Activated CD8-positive, alpha-beta T cell treated with anti-CD3 and anti-CD28 coated beads for 36 hours (primary cell): Measurements from ENCODE around the gene PIEZO2. TPM values are rescaled to one million over a fixed set of nuclear protein-coding genes. Genes with fewer than 3 reads are reported as not detected.

Source experiments
- ATAC-seq: fragments of 200-7000 bp; cut with Tn5 transposase; one replicate; pipeline ENCODE4 v1.10.0; 2021; ENCODE audit warnings: mild to moderate bottlenecking, moderate library complexity
- CTCF ChIA-PET: fragments of 350-600 bp; sonication (Branson Sonifier 250); formaldehyde crosslinking; loops from one replicate; lab custom pipeline; 2021; ENCODE audit warnings: antibody characterized with exemption; lab: Charles Lee
- POLR2A ChIA-PET: fragments of 350-600 bp; sonication (Branson Sonifier 250); formaldehyde crosslinking; loops from one replicate; lab custom pipeline; 2021; ENCODE audit warnings: antibody characterized with exemption; lab: Charles Lee
- DNase-seq: peaks from one replicate; pipeline ENCODE4 v3.0.0-alpha.2; 2020
- H3K27ac Mint-ChIP-seq: one replicate; pipeline ENCODE4 v1.8.0; 2021; ENCODE audit warnings: mild to moderate bottlenecking, mixed read lengths
- H3K27me3 Mint-ChIP-seq: one replicate; pipeline ENCODE4 v1.8.0; 2021; ENCODE audit warnings: mixed read lengths
- H3K36me3 Mint-ChIP-seq: one replicate; pipeline ENCODE4 v1.8.0; 2021; ENCODE audit warnings: low read depth, mixed read lengths
- H3K4me1 Mint-ChIP-seq: one replicate; pipeline ENCODE4 v1.8.0; 2021; ENCODE audit warnings: low read depth, mixed read lengths
- H3K4me3 Mint-ChIP-seq: one replicate; pipeline ENCODE4 v1.8.0; 2021; ENCODE audit warnings: mild to moderate bottlenecking, moderate library complexity, mixed read lengths
- H3K9me3 Mint-ChIP-seq: one replicate; pipeline ENCODE4 v1.8.0; 2021; ENCODE audit warnings: mixed read lengths
- intact Hi-C: fragments of 100-400 bp; cut with micrococcal nuclease; formaldehyde crosslinking; loops from one replicate; pipeline ENCODE4 v1.10.0; 2022
- total RNA-seq, 2 experiments: library from RNA; stranded (reverse); gene quantifications; one replicate each; pipeline ENCODE4 v1.2.3, GENCODE V29; 2021
- TF ChIP-seq, protein P1 (sequence below): fragments of 200-600 bp; IDR thresholded peaks from one replicate; pipeline ENCODE4 v1.8.0; 2022; ENCODE audit warnings: antibody characterized with exemption, mild to moderate bottlenecking

Gene PIEZO2
- total RNA-seq, 2 experiments from 2014 or later = not detected

DNA sequence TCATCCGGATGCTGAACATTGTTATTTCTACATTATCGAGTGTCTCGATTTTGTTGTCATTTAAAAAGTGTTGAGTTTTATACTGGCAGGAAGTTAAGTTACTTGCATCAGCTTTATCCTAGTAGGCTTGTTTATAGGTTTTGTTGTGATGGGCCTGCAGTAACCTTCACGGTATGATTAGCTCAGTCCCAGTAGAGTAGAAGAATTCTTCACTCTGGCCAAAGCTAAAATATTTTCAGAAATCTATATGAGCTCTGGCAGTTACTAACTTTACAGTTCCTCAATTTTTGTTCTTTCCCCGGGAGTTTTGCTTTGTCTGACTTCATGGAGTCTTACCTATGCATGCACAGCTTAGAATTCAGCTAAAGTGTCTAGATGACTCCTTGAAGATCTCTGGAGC, 328.7 kb downstream of the PIEZO2 start:
- Mint-ChIP-seq H3K36me3 (no peaks in the 10 kb centered on the region), H3K27me3 (peaks cover 9% of the 10 kb centered on the region), H3K9me3 (peaks cover 10% of the 10 kb centered on the region), H3K4me1 (peaks cover 3% of the 10 kb centered on the region), H3K27ac (no peak overlapping the region), H3K4me3 (no peak overlapping the region)
- DNase-seq (no peak), ATAC-seq (no peak)
- ChIA-PET POLR2A (no interaction called here), CTCF (interaction anchor here (0.7 kb wide), 1 partner anchor 33 kb away, joined by 3 read pairs; no protein-coding TSS in a partner anchor)
- TF ChIP-seq, protein P1, sequence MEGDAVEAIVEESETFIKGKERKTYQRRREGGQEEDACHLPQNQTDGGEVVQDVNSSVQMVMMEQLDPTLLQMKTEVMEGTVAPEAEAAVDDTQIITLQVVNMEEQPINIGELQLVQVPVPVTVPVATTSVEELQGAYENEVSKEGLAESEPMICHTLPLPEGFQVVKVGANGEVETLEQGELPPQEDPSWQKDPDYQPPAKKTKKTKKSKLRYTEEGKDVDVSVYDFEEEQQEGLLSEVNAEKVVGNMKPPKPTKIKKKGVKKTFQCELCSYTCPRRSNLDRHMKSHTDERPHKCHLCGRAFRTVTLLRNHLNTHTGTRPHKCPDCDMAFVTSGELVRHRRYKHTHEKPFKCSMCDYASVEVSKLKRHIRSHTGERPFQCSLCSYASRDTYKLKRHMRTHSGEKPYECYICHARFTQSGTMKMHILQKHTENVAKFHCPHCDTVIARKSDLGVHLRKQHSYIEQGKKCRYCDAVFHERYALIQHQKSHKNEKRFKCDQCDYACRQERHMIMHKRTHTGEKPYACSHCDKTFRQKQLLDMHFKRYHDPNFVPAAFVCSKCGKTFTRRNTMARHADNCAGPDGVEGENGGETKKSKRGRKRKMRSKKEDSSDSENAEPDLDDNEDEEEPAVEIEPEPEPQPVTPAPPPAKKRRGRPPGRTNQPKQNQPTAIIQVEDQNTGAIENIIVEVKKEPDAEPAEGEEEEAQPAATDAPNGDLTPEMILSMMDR = no peak
- intact Hi-C loops = no loop called here

DNA sequence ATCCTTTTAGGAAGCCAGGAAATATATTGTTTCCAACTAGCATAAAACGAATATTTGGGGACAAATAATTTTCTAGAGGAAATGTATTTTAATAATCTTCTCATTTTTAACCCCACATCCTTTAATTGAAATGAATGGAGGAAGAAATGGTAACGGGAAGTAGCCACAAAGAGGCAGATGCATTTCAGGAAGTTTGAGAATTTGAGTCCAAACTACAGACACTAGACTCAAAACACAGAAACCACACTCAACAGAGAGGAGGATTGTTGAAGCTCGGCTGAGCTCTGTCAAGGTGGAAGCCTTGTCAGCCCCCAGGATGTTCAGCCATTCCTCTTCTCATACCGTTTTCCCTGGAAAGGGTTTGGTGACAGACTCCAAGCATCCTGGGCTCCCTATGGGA, 335.0 kb downstream of the PIEZO2 start:
- TF ChIP-seq, protein P1 = no peak
- DNase-seq (no peak), ATAC-seq (no peak)
- ChIA-PET CTCF (no interaction called here), POLR2A (no interaction called here)
- Mint-ChIP-seq H3K4me3 (no peak overlapping the region), H3K4me1 (no peaks in the 10 kb centered on the region), H3K9me3 (no peaks in the 10 kb centered on the region), H3K36me3 (no peaks in the 10 kb centered on the region), H3K27ac (no peak overlapping the region), H3K27me3 (no peaks in the 10 kb centered on the region)
- intact Hi-C loops = no loop called here

DNA sequence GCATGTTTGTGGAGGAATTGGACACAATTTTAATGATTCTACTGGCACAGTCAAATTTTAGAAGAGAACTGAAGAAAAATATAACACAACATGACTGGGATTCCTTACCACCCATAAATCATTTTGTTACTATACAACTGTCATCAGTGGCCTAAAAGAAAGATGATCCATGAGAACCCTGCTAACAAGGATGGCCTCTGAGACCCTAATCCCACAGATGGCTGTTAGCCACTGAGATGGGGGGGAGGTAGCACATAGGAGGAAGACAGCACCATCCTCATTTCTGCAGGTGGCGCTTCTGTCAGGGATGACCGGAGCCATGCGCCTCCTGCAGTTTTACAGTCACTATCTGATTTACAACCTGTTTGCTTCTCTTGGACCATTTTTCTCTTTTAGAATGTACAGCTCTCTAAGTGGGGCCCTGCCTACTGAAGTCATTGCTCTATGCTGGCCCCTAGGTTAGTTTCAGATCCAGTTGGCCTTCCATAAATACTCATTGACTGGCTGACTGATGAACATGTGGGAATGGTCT, 343.7 kb downstream of the PIEZO2 start:
- ChIA-PET POLR2A (no interaction called here), CTCF (no interaction called here)
- Mint-ChIP-seq H3K4me1 (no peaks in the 10 kb centered on the region), H3K27me3 (no peaks in the 10 kb centered on the region), H3K36me3 (no peaks in the 10 kb centered on the region), H3K9me3 (no peaks in the 10 kb centered on the region), H3K27ac (no peak overlapping the region), H3K4me3 (no peak overlapping the region)
- intact Hi-C loops = no loop called here
- TF ChIP-seq, protein P1 = no peak
- DNase-seq (no peak), ATAC-seq (no peak)

DNA sequence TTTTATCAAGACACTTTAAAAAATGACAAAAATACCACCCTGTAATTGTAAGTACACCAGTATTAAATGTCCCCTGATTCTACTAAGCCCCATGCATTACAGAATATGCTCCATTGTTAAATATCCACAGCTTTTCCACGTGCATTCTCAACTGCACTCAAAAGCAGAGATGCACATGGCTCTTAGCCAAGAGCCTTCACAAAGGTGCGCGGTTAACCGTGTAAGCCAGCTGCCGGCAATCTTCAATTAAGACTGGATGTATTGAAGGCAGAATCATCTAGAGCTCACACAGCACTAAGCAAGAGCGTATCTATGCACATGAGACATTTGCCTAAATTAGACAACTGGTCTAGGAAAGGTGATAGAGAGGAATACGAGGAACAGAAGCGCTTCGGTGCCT, 345.2 kb downstream of the PIEZO2 start:
- CTCF ChIA-PET = no interaction called here
- intact Hi-C loops = no loop called here
- no peak for DNase-seq
- no peak for ATAC-seq
- POLR2A ChIA-PET = no interaction called here
- H3K9me3 Mint-ChIP-seq = no peaks in the 10 kb centered on the region
- no peaks in the 10 kb centered on the region for H3K36me3 Mint-ChIP-seq
- no peaks in the 10 kb centered on the region for H3K27me3 Mint-ChIP-seq
- H3K27ac Mint-ChIP-seq = no peak overlapping the region
- no peaks in the 10 kb centered on the region for H3K4me1 Mint-ChIP-seq
- TF ChIP-seq, protein P1 = no peak
- H3K4me3 Mint-ChIP-seq = no peak overlapping the region

DNA sequence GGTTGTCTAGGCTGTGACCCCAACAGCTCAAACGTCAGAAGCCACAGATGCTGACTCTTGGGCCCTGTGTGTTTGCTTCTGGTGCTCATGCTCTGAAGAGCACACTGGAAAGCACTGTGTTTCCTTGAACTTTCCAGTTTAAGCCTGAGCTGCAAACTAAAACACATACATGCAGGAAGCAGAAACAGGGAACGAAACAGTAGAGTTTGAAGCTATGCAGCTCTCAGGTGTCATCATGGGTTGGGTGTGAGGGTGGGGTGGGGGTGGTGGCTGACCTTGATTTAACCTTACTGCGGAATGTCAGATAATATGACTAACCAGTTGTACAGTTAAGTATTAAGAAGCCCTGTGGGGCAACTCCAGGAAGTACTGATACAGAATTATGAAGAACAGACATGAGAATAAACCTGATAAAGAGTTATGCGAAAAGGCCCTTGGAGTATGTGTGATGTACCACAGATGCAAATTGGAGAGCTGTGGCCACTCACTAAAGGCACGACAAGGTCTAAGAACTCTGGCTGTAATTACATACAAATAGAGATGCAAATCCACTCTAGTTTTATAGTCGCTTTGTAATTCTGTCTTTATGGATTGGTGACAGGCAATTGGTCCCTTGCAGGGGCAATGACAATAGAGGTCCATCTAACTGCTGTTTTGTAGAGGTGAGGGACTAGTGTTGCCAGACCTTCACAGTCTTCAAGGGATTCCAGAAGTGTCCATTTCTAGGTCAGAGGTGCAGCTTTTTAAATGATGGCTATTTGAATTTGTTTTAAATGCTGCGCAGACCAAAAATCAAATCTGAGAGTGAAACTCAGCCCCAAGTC, 350.4 kb downstream of the PIEZO2 start:
- H3K4me1 Mint-ChIP-seq = no peaks in the 10 kb centered on the region
- ATAC-seq = no peak
- peaks cover 2% of the 10 kb centered on the region for H3K27me3 Mint-ChIP-seq
- H3K9me3 Mint-ChIP-seq = no peaks in the 10 kb centered on the region
- no peaks in the 10 kb centered on the region for H3K36me3 Mint-ChIP-seq
- no peak for DNase-seq
- no peak overlapping the region for H3K27ac Mint-ChIP-seq
- ChIA-PET CTCF (interaction anchor here (0.8 kb wide), 1 partner anchor 13 kb away, joined by 3 read pairs; no protein-coding TSS in a partner anchor), POLR2A (no interaction called here)
- TF ChIP-seq, protein P1 = no peak
- no peak overlapping the region for H3K4me3 Mint-ChIP-seq
- intact Hi-C loops = no loop called here
